Activated naive CD8-positive, alpha-beta T cell treated with anti-CD3 and anti-CD28 coated beads, Interleukin-2, amount 50 U/mL, for 16 hours (primary cell): ENCODE results near the gene SPATA2.
"Not testable (repeated sequence)": the region's sequence is repeated elsewhere in the genome, so short reads cannot be mapped to it uniquely, and the experiment has no call there.

Experiments used
- DNase-seq: peaks from one replicate; pipeline ENCODE4 v3.0.0-alpha.2; 2020; ENCODE audit warnings: low read depth, low spot score

SPATA2 gene

DNA sequence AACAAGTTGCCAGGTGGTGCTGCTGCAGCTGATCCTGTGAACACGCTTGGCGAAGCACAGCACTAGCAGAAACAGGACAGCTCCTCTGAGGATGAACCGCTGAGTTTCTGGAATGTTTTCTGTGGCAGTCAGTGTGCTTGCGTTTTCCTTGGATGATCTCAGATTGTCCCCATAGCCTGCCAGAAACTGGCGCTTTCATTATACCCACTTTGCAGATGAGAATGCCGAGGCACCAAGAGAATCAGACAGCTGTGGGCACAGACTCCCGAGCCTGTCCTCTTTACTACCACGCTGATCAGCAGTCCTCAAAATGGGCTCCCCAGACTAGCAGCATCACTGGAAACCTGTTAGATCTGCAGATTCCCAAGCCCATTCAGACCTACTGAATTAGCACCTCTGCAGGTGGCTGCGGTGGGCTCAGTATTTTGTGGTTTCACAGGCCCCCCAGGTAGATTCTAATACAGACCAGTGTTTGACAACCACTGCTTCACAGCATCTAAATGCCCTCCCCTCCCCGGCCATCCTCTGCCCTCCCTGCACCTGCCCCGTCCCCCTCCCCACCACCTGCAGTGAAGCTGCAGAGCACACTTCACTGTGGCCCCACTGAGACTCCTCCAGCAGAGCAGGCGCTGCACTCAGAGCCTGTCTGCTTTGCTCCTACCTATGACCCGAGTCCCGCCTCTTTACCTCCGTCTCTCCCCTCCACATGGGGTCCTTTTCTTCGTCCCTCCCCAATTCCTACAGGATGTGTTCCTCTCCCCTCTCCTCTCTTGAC is 29.6 kb downstream of the SPATA2 start:
- no peak for DNase-seq

DNA sequence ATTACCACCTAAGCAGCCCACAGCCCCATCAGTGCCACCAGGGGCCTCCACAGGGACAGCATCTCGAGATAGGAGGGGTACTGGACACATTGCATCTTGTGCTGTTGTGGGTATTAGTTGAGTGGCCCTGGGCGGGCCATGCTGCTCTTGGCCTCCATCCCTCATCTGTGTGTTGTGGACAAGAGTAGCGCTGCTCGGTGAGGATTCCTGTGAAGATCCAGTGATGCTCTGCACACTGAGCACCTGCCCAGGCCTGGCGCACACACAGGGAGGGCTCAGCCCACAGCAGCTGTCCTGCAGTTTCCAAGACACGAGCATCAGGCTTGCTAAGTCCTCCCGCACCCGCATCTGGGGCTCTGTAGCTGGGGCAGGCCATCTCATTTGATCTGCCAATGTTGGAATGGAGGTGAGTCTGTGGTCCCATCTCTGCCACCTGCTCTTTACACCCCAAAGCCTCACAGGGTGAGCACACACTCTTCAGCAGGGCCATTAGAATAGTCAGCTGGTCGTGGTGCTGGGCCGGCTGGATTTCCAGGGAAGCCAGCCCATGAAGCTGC is 32.0 kb downstream of the SPATA2 start:
- DNase-seq: no peak

GRCh38 chr20:49882171-49882970 is 33.0 kb downstream of the SPATA2 start:
- no peak for DNase-seq

GRCh38 chr20:49880724-49881445 is 34.4 kb downstream of the SPATA2 start:
- no peak for DNase-seq

DNA sequence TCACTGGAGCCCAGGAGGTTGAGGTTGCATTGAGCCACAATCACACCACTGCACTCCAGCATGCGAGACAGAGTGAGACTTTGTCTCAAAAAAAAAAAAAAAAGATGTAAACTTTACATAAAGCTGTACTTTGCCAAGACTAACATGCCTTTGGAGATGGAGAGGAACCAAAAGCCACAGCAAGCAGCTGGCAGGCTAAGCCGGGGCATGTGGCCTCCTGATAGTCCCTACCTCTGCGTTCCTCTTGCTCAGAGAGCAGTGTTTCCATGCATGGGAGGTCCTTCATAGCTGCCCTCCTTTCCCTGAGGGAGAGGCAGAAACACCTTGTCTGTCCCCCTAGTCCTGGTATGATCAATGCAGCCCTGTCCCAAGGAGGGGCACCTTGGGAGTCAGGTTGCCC is 35.2 kb downstream of the SPATA2 start:
- DNase-seq: no peak

DNA sequence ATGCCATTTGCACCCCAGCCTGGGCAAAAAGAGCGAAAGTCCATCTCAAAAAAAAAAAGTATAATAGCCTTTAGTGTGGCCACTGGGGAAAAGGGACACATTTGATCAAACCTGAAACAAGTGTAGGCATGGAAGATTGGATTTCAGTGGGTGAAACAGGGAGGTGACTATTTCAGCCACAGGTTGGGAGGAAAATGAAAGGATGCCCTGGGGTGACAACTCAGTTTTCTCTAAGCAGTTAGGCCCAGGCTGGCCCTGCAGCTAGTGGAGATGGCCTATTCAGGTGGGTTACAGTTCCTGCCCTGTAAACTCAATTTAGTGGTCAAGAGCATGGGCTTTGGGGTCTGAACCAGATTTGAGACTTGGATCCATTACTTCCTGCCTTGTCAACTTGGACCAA is 36.4 kb downstream of the SPATA2 start:
- no peak for DNase-seq

DNA sequence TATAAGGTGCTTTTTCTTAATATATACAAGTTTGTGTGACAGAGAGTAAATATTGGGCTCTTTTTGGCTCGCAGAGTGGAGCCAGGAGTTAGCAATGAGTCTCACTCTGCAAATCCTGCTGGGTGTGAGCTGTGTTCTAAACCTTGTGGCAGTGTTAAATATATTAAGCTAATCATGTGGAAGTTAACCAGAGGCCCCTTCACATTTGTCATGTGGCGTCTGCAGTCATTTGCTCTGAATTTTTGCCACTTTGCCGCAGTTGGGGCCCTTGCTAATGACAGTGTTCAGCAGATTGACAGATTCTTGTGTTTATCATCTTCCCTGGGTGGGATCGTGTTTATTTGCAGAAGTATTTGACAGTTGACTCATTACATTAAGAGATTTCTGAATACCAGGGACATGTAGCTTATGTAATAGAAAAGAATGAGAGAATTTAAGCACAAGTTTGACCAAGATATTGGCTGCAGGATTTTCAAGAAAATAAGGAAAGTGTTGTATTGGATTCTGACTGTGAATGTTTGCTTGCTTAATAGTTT is 37.9 kb downstream of the SPATA2 start:
- DNase-seq: no peak

- no peak for DNase-seq
These were observed 40.6 kb downstream of the SPATA2 start for GRCh38 chr20:49874696-49875095.

- no peak for DNase-seq
These were observed 43.3 kb downstream of the SPATA2 start for GRCh38 chr20:49872056-49872455.

GRCh38 chr20:49871391-49871948 is 43.9 kb downstream of the SPATA2 start:
- DNase-seq: no peak

DNA sequence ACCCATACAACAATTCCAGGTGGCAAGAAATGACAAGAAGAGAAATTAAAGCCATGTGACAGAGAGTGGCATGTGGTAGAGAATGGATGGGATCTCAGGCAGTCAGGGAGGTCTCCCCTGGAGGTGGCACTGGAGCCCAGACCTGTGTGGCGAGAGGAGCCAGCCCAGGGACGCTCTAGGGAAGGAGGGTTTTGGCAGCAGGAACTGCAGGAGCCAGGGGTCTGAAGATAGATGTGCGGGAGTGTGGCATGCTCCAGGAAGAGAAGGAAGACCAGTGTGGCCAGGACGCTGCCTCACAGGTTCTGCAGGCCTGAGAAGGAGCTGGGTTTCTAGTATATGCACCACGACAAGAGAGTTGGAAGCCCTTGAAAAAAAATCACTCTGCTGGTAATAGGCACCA is 45.1 kb downstream of the SPATA2 start:
- DNase-seq: no peak

DNA sequence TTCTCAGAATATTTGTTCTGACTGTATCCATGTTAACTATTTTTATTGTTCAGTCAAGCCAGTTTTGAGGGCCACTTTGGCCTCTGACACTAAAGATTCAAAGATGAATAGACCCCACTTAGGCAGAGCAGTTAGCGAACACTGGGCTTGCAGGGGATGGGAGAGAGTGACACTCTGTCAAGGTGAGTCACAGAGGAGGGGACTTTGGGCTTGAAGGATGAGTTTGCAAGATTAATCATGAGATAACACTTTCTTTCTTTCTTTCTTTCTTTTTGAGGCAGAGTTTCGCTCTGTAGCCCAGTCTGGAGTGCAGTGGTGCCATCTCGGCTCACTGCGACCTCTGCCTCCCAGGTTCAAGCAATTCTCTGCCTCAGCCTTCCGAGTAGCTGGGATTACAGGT is 46.4 kb downstream of the SPATA2 start:
- no peak for DNase-seq

DNA sequence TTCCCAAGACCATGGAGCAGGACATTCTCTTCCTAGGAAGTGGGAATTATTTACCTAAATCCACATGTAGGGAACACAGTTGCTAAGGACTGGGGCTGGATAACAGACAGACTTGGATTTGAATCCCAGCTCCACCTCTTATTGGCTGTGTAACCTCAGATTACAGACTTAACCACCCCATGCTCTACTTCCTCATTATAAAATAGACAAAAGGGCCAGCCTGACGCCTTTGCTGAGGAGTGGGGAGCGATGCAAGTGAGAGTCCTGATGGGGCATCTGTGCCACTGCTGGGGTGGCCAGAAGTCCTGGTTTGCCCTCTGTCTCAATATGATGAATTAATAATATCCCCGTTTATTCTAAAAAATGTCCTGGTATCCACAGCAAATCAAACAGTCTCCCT is 46.8 kb downstream of the SPATA2 start:
- DNase-seq: no peak

DNA sequence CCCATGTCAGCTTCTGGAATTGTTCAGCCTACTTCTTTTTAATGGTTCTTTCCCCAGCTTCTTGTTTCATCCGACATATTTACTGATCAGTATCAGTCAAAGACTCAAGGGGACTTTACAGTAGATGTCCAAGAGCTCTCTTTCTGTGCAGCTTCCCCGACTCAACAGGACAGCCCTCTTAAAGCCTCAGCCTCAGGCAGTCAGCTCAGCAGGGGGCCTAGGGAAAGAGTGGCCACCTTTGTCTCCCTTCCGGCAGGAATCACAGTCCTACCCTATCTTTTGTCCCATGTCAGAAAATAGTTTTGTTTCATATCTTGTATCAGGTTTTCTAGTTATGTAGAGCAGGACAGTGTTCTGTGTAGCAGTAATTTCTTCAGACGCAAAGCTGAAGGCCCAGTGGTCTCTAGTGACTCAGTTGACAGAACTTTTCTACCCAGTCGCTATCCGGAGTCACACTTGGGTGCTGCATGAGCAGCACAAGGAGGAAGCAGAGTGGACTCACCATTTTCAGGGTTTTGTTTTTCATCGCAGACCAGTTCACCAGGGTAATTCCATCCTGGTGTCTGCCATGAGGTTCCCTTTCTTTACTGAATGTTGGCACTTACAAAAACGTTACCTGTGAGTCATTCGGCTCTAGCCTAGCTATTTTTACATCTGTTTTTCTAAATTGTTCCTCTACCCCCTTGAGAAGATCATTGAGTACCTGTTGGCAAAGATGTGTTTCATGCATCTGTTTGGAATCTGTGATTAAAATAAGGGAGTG is 47.7 kb downstream of the SPATA2 start:
- no peak for DNase-seq

- no peak for DNase-seq
These were observed 49.3 kb downstream of the SPATA2 start for GRCh38 chr20:49866051-49866450.

GRCh38 chr20:49865559-49865958 is 49.8 kb downstream of the SPATA2 start:
- no peak for DNase-seq

- no peak for DNase-seq
These were observed 51.7 kb downstream of the SPATA2 start for GRCh38 chr20:49863666-49864065.

DNA sequence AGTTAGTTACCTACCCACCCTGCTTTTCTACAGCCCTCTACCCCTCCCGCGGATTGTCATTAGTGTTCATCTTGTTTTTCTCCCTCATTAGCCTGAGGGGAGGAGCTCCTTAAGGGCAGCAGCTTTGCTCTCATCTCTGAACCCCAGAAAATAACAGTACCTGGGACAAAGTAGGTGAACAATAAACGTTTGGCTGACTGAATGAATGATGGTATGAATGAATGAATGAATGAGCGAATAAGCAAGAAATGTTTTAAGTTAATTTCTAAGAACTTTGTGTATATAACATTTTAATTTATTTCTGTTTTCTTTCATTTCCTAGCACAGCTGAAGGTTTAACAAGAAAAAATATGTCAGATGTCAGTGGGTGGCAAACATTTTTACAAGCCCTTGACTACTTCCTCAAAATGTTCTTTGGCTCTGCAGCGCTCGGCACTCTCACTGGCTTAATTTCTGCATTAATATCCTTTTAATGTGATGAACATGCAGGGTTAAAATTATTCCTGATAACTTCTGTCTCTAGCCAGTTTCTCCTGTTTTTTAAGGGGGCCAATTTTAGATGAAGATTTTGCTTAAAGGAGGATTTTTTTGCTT is 52.6 kb downstream of the SPATA2 start:
- no peak for DNase-seq

- DNase-seq: not testable (repeated sequence)
These were observed 54.1 kb downstream of the SPATA2 start for GRCh38 chr20:49861232-49861631.

DNA sequence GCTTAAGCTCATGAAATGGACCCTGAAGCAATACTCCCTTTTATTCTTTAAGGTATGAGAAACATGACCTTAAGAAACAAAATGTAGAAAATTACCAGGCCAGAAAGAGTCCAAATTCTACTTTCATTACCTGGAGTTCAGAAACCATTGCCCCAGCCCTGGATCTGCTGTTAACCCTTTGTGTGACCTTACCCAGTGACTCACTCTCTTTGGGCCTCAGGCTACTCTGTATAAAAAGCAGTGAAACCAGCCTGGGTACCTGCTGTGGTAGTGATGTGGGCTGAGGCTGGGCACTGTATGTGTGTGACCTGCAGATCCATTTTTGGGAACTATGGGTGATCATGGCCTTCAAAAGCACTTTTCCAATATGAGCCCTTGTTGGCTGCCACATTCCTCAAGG is 55.5 kb downstream of the SPATA2 start:
- no peak for DNase-seq
